ENCODE results near the gene BANK1. TPM values are rescaled to one million over a fixed set of nuclear protein-coding genes. Genes with fewer than 3 reads are reported as not detected.
A peak's percentile ranks its signal among the peaks of the same experiment; 100 is the strongest.
"Not testable (repeated sequence)": the region's sequence is repeated elsewhere in the genome, so short reads cannot be mapped to it uniquely, and the experiment has no call there.

BANK1 gene
- polyA plus RNA-seq, 10 donors, result 0.37 to 0.90 (median 0.68) TPM

DNA sequence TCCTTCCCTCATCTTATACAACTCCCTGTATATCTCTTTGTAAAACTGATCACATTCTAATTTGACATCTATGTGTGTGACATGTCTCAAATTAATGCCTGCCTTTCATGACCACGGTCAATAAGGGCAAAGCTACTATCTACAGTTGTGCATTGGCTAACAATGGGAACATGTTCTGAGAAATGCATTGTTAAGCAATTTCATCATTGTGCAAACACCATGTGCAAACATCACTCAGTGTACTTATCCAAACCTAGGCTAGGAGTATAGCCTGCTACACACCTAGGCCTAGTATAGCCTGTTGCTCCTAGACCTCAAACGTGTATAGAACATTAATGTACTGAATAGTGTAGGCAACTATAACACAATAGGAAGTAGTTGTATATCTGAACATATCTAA is 95.0 kb downstream of the BANK1 start:
- no peak for DNase-seq

DNA sequence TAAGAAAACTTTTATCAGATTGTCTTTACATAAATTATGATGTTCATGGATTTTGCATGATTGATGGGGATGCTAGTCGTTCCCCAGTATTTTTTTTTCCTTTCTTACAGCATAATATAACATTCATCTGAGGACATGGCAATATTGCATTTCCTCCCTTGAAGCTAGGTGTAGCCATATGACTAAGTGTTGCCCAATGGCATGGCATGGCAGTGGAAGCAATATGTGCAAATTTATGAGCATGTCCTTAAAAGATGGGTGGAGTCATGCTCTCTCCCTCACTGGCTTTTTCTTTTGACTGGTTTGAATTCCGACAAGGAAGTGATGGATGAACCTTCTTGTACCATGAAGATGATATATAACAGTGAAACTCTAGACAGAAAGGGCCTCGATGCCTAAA is 96.3 kb downstream of the BANK1 start:
- DNase-seq, result no peak

DNA sequence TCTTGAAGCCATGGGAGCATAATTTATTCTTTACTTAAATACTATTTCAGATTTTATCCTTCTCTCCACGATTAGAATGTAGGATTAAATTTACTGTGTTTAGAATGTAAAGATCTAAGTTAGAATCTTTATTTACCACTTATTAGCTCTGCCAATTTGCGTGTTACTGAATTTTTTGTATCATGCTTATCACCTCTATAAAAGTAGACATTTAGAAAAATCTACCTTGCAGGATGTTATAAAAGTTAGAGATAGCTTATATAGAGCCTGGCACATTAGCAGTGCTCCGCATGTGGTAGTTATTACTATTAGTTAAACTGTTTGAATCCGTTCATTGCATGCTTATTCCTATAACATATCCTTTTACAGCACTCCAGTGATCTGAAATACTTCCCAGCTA is 97.9 kb downstream of the BANK1 start:
- peak in 1 of 3 donors; percentile 15 for DNase-seq

GRCh38 chr4:101905527-101905926 is 115.0 kb downstream of the BANK1 start:
- DNase-seq, result not testable (repeated sequence)

GRCh38 chr4:101910786-101911373 is 120.3 kb downstream of the BANK1 start:
- no peak for DNase-seq

GRCh38 chr4:101911616-101912015 is 121.1 kb downstream of the BANK1 start:
- DNase-seq, result no peak

- DNase-seq, result no peak
These were observed 124.2 kb downstream of the BANK1 start for GRCh38 chr4:101914761-101915160.

- DNase-seq, result no peak
These were observed 128.9 kb downstream of the BANK1 start for GRCh38 chr4:101919373-101919977.

DNA sequence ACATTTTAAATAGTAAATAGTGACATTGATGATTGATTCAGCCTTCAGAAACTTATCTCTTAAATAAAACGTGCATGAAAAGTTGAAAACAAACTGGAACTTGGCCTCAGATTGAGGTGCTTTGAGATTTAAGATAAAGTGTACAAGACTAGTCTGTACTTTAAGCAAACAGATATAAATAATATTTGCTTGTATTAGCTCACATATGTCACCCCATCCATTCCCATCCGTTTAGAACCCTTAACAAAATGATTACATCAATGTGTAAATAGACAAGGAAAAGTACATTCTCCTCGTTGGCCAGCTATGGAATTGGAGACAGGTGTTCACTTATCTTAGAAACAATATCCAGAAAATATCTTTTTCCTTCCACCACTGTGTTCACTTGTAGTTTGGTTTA is 130.8 kb downstream of the BANK1 start:
- no peak for DNase-seq

GRCh38 chr4:101931619-101932018 is 141.1 kb downstream of the BANK1 start:
- DNase-seq, result no peak

- no peak for DNase-seq
These were observed 143.3 kb downstream of the BANK1 start for GRCh38 chr4:101933855-101934254.

- no peak for DNase-seq
These were observed 148.3 kb downstream of the BANK1 start for GRCh38 chr4:101938836-101939235.

DNA sequence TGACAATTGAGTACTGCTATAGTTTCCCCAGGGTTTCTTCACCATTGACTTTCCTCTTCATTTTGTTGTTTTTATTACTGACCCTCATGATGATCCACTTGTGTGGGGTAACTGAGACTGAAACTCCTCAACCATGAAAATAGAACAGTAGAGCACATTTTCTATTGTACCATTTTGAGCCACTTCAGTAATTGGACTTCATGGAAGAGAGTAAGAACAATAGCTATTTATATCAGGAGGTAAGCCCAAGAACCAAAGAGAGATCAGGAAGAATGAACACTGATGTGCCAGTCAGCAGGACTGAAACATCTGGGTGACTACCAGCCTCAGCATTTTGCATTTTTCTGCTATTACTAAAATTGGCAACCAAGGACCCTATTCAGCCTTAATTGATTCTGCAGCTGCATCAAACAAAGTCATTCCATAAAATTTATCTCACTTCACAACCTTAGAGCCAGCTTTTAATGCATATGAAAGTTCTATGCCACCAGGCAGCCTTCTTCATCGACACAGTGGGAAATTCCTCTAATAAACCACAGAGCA is 151.4 kb downstream of the BANK1 start:
- peak in 1 of 3 donors; percentile 9 for DNase-seq

DNA sequence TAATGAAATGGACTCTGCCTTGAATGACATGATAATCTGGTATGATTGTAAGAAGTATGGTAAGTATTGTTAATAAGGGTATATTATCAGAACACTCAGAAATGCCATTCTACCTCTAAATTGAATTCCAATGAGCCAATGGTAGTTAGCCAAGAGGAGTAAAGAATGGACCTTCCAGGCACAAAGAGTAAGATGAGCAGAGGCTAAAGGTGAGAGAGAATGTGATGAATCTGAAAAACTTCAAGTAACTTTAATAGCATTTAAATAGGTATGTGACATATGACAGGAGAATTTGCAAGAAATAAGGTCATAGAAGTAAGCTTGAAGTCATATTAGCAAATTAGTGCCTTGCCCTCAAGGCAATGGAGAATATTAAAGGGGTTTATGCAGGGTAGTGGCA is 152.4 kb downstream of the BANK1 start:
- DNase-seq, result no peak

DNA sequence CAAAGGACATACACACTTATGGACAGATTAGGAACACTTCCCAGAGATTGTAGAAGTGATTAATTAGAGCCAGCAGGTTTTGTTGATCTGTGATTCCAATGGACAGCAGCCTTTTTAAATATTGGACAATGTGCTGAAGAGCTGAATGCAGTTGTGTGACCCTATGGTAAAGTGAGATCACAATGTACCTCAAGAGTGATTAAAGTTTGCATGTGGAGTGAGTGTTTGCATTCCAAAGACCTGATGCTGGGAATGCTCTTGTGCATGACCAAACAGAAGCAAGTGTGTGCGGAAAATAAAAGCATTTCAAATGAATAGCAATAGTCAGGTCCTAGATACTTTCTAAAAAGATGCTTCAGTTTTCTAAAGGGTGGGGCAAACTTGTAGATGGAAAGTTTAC is 154.1 kb downstream of the BANK1 start:
- DNase-seq, result no peak

DNA sequence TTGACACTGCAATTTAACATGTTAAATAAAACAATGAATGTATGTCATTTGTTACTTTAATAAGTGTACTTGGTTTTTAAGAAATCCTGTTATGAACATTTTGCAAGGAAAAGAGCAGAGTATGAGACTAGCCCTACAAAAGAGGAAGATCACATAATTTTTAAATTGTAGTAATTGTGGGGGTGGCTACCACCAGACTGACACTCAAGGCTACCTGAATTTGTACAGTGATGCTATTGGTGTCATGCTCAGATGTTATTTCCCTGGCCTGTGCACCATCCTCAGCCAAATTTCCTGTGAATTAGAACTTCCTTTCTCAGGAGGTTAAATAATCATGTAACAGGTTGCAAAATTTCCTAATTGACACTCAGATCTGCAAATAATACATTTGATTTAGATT is 157.5 kb downstream of the BANK1 start:
- DNase-seq, result no peak

DNA sequence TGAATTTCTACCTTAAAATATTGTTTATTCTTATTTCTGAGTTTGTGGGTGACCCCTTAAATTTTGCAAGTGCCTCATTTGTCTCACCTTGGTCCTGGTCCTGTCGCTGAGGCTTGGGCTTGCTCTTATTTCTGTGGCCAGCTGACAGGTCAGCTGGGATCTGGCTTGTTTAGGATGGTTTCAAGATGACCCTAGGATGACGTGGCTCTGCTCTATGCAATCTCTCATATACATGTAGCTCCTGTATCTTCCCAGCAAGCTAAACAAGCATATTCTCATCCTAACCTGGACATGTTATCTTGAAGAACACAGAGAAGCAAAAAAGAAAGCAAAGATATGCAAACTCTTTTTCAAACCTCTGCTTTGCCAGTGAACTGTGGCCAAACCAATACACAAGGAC is 158.4 kb downstream of the BANK1 start:
- no peak for DNase-seq

DNA sequence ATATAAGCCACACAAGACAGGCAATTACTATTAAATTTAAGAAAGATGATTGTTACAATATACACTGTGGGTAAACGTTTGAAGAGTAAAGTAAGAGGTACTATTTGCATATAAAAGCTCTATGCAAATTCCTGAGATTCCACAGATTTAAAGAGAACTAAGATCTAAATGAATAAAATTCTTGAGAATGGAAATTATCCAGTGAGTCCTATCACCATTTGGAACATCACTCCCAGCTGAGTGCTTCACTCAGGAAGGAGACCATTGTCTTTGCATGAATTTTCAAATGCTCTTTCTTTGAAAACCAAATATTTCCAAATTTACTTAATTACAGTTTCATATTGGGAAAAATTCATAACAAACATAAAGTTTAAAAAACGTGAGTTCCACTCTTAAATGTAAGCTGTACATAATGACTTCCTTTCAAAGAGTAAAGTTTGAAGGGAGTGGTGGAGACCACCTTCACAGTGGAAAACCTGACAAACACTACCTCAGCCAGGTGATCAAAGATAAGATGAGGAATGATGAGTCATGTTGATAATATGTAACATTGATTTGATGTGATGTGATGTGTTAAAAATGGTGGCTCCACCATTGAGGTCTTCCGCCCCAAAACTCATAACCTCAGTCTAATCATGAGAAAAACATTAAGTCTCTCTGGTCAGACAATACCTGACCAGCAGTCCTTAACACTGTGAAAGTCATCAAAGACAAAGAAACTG is 159.9 kb downstream of the BANK1 start:
- no peak for DNase-seq

DNA sequence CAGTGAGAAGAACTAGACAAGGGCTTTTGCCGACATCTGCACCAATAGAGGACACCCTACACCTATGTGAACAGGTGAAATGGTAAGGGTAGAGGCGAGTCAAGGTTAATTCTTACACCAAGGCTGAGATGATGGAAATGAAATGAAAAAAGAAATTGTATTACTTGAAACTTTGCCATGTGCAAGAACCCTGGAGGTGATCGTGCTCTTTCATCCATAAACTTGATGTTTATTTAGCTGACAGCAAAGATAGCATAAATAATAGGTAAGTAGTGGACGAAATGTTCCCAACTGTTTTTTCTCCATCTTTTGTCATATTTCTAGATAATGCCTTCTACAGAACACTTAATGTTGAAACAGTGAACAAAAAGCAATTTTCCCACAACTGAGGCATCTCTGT is 162.5 kb downstream of the BANK1 start:
- no peak for DNase-seq

GRCh38 chr4:101953949-101954348 is 163.4 kb downstream of the BANK1 start:
- peak in 1 of 3 donors; percentile 33 for DNase-seq

DNA sequence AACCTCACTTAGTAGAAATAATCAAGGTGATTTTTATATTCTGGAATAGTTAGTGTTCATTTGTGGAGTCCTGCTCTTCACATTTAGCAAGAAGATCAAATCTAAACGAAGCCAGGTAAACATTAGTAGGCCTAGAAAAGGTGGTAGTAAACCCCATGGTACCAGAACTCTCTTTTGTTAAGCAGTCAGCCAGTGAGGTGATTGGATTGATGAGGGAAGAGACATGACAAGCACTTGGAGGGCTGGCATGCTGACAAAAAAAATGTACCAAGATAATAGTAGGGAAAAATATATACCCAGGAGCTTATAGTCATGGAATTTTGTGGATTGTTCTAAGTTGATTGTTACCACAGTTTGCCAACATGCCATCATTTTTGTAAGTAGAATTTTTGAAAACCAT is 163.8 kb downstream of the BANK1 start:
- DNase-seq, result no peak

DNA sequence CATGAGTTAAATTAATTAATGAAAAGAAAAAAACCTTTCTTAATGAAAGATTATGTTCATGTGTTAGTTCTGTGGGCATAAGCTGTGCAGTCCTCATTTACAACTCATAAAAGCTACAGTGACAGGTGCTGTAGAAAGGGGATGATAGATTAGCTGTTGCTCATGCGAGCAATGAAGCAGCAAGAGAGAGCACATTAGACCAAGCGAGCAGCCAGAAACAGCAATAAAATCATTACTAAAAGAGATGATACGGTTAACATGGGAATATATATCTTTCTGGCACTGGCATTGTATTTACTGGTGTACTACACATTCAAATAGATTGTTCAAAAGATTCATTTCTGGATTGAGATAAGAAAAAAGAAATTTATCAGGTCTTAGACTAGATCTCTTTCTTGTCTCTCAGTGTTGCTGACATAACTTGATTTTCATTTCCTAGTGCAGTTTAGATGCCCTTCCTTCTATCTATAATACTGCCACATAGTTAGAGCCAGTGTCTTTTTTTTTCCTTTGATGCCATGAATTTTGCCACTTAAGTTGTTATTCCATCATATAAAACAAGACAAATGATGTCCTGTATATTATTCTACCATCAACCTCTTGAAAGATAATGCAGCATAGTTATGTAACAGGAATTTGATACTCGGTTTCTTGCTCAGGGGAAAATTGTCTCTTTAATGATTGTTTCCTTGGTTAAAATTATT is 164.6 kb downstream of the BANK1 start:
- DNase-seq, result no peak

All from muscle of back (tissue), 11 donors.